Right kidney (tissue), 1 donor: ENCODE measurements around the gene TMEM145.
"Not testable (repeated sequence)": the region's sequence is repeated elsewhere in the genome, so short reads cannot be mapped to it uniquely, and the experiment has no call there.

Source experiments
- DNase-seq: peaks from one replicate; pipeline ENCODE4 v3.0.0-alpha.2; 2016

Gene TMEM145

GRCh38 chr19:42313840-42314755 is 989 bp downstream of the TMEM145 start:
- DNase-seq: no peak

DNA sequence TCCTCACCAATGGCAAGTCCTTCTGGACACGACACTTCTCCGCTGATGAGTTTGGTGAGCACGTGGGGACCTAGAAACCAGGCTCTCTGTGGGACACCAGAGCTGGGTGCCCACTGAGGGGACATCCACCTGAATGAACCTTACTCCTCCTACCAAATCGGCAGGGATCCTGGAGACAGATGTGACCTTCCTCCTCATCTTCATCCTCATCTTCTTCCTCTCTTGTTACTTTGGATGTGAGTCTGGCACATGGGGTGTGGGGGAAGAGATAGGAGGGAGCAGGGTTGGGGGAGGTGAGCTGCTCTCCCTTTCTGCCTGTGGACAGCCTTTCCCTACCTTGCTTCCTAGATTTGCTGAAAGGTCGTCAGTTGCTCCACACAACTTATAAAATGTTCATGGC is 1.9 kb downstream of the TMEM145 start:
- DNase-seq: no peak

- DNase-seq: no peak
Observed at GRCh38 chr19:42316223-42317211, 3.4 kb downstream of the TMEM145 start.

DNA sequence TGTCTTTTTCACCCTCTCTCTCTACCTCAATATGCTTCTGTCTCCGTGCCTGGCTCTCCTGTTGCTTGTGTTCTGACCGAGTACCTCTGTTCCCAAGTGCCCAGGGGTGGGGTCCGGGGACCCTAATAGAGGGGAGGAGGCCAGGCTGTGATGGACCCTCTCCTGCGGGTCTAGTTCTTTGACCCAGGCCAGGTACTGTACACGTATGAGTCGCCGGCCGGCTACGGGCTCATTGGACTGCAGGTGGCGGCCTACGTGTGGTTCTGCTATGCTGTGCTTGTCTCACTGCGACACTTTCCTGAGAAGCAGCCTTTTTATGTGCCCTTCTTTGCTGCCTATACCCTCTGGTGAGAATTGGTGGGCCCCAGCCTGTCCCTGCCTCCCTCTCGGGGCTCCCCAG is 4.4 kb downstream of the TMEM145 start:
- DNase-seq: no peak

DNA sequence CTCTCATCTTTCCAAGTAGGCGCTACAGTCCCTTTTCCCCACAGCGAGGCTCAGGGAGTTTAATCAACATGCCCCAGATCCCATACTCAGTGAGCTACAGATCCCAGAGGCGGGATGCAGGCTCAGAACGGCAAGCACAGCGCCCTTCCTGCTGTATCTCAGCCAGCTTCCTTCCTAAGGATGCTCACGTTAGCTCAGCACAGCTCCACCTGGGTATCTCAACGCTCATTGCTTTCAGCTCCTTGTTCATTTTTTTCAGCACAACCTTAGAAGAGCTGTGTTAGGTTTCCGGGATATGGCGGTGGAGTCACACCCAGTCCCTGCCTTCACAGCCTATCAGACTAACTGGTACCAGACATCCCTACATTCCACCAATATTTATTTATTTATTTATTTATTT is 9.2 kb downstream of the TMEM145 start:
- DNase-seq: no peak

GRCh38 chr19:42323473-42323851 is 10.4 kb downstream of the TMEM145 start:
- no peak for DNase-seq

DNA sequence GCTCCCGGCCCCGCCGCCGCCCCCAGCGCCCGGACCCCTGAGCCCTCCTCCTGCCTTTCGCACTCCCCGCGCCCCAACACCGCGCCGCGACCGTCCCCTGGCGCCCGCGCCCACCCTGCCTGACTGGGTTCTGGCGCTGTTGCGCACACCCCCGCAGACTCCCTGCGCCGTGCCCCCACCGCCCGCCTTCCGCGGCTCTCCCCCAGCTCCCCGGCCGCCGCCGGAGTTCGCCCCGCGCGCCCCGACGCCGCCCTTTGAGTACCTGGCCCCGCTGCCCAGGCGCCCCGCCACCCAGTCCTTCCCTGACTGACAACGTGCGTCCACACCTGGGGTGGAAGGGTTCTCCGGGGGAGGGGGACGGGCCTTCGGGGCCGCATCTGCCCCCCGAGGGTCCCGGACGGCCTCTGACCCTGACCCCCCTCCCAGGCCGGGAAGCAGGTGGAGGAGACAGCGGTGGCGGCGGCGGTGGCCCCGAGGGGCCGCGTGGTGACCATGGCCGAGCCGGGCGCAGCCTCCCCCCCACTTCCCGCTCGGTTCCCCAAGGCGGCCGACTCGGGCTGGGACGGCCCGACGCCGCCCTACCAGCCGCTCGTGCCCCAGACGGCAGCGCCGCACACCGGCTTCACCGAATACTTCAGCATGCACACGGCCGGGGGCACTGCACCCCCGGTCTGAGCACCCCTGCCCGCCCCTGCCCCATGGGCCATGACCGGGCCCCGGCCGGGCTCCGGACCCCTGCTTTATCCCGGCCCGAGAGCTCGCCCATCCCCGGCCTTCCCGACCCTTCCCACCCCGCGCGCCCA is 10.9 kb downstream of the TMEM145 start:
- no peak for DNase-seq

GRCh38 chr19:42324655-42325307 is 11.7 kb downstream of the TMEM145 start:
- no peak for DNase-seq

DNA sequence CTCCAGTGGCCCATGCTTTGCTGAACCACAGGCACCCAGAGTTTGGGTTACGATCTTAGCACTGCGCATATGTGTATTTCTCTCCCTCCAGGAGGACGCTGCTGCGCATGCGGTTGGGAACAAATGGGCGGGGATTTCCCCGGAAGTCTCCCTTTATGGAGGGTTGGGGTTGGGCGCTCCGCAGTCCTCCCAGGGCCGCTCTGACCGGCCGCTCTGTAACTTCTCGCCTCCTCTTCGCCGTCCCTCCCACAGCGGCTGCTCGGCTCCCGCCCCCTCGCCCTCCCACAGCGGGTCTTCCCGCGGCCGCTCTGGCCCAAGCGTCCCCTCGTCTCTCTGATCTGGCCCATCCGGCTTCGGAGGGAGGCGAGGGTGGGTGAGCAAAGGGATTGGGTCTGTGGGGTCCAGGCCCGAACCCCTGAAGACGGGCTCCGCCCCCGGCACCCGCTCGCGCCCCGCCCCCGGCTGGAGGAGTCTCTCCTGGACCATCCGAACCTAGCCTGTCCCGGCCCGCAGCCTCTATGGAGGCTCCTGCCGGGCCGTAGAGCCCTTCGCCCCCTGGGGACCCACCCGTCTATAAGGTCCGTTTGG is 12.3 kb downstream of the TMEM145 start, which contains the start of gene MEGF8:
TSS of gene MEGF8 (plus strand) at position 328 of the 588 bp plus-strand sequence. CDS start 609 bp downstream, outside the sequence.
- peak; percentile 86 for DNase-seq

- no peak for DNase-seq
Observed at GRCh38 chr19:42325896-42326771, 13.0 kb downstream of the TMEM145 start.

DNA sequence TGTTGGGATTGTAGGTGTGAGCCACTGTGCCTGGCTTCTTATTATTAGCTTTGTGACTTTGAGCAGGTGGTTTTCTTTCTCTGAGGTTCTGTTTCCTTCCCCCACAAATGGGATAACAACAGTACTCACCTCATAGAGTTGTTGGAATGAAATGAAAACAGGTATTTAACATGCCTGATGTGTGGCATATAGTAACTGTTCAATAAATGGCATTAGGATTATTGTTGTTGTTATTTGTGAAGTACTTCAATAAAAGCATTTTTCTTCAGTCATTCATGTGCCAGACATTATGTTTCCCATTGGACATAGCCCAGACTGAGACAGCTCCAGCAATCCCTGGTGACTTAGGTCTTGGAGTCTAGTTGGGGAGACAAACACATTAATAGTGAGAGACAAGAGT is 13.9 kb downstream of the TMEM145 start:
- no peak for DNase-seq

GRCh38 chr19:42327381-42327780 is 14.3 kb downstream of the TMEM145 start:
- no peak for DNase-seq

- no peak for DNase-seq
Observed at GRCh38 chr19:42328106-42328505, 15.0 kb downstream of the TMEM145 start.

- DNase-seq: no peak
Observed at GRCh38 chr19:42328854-42329253, 15.7 kb downstream of the TMEM145 start.

- DNase-seq: no peak
Observed at GRCh38 chr19:42330241-42330711, 17.2 kb downstream of the TMEM145 start.

DNA sequence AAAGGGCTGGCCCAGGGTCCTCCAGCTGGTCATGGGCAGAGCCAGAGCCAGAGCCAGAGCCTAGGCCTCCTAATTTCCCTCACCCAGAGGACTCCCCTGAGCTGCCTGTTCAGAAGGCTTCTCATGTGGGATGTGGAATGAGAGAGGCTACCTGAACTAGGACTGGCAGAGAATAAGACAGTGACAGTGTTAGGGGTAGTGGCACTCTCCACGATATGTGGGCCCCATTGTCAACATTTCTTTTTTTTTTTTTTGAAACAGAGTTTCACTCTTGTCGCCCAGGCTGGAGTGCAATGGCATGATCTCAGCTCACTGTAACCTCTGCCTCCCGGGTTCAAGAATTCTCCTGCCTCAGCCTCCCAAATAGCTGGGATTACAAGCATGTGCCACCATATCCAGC is 18.2 kb downstream of the TMEM145 start:
- not testable (repeated sequence) for DNase-seq

DNA sequence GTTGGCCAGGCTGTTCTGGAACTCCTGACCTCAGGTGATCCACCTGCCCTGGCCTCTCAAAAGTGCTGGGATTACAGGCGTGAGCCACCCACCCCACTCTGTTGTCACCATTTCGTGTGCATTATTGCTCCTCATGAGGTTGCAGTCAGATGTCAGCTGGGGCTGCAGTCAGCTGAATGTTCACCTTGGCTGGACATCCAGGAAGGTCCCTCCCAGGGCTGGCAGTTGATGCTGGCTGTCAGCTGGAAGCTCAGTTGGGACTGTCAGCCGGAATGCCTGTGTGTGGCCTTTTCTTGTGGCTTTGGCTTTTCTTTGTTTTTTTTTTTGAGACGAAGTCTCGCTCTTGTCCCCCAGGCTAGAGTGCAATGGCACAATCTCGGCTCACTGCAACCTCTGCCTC is 18.9 kb downstream of the TMEM145 start:
- DNase-seq: no peak

DNA sequence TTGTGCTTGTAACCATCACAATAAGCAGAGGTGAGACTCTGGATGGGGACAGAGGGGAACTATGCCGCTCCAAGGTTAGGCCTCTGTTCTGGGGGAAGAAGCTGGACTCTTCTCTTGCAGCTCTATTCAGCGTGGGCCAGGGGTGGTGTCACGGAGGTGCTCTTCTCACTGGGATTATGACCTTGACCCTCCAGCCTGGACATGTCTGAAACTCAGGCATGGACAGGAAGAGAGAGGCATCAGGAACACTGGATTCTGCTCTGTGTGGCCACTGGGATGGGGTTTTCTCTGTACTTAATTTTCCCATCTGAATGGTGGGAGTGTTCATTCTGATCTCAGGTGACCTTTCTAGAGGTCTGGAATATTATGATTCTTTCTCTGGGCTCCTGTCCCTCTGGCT is 19.9 kb downstream of the TMEM145 start:
- DNase-seq: no peak

GRCh38 chr19:42333975-42334696 is 21.0 kb downstream of the TMEM145 start:
- no peak for DNase-seq
